ENCODE data around the gene FBXO9. TPM values are rescaled to one million over a fixed set of nuclear protein-coding genes. Genes with fewer than 3 reads are reported as not detected.

The FBXO9 gene
- polyA plus RNA-seq, 2 of the 4 experiments (the other 2 are of a cell fraction), result 32.1 to 67.6 TPM

DNA sequence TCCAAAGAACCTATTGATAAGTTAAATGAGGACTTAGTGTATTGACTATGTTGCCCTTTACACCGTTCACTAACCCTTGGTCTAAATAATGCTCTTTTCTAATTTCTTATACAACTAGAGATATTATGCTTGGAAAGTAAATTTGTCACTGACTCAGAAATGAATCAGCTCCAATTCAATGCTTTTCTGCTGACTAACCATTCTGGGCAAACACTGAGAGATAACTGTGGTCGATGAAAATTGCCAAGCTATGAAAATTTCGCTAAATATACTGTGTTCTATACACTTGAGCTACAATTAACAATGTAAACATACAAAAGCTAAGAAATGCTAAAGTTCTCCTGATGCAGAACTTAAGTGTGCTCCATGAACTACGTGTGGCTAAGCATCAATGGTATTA, 23.1 kb upstream of the FBXO9 start:
- WGBS (ENCODE audit: missing lambda C conversion rate), result 5% methylated on average over 4 of the region's 4 CpGs
- peak; percentile 7 to 16 for DNase-seq (ENCODE audit: low read depth in 1 of 2, low spot score in 1 of 2)
- Histone ChIP-seq H3K4me1 (peaks cover 27% of the 10 kb centered on the region), H3K27ac (peak overlapping the region in 1 of 2 experiments; percentile 17; a peak in 1 of 6 replicates), H3K9me3 (no peaks in the 10 kb centered on the region), H3K4me3 (no peak overlapping the region), H3K4me2 (peak overlapping the region; percentile 66)
- POLR2A ChIA-PET, result no interaction called here
- peak; percentile 50 to 72; a peak in 3 of 6 replicates for ATAC-seq
- peak; percentile 13 for FAIRE-seq
- CTCF ChIA-PET, result interaction anchor here (0.6 to 3.0 kb wide), 2 partner anchors 10 to 46 kb away, joined by 3 to 14 read pairs; partner anchors contain the start of gene GSTA4
- TF ChIP-seq, protein P1, sequence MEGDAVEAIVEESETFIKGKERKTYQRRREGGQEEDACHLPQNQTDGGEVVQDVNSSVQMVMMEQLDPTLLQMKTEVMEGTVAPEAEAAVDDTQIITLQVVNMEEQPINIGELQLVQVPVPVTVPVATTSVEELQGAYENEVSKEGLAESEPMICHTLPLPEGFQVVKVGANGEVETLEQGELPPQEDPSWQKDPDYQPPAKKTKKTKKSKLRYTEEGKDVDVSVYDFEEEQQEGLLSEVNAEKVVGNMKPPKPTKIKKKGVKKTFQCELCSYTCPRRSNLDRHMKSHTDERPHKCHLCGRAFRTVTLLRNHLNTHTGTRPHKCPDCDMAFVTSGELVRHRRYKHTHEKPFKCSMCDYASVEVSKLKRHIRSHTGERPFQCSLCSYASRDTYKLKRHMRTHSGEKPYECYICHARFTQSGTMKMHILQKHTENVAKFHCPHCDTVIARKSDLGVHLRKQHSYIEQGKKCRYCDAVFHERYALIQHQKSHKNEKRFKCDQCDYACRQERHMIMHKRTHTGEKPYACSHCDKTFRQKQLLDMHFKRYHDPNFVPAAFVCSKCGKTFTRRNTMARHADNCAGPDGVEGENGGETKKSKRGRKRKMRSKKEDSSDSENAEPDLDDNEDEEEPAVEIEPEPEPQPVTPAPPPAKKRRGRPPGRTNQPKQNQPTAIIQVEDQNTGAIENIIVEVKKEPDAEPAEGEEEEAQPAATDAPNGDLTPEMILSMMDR (IDR thresholded peaks at IDR 0.05), result no peak
- TF ChIP-seq HOXB13 (CRISPR knock-in tag; IDR thresholded peaks at IDR 0.05; ENCODE audit: low read depth) (no peak), NR3C1 (IDR thresholded peaks at IDR 0.05) (no peak), GATA3 (IDR thresholded peaks at IDR 0.05; ENCODE audit: borderline replicate concordance) (peak; percentile 54; the same call in 1 of the 2 replicates), MAZ (IDR thresholded peaks at IDR 0.05; ENCODE audit: borderline replicate concordance, low read depth, low read length) (no peak), BHLHE40 (IDR thresholded peaks at IDR 0.05; ENCODE audit: low read depth, low read length) (no peak), MAFK (IDR thresholded peaks at IDR 0.05; ENCODE audit: partially characterized antibody) (peak; percentile 96), ZFP36 (IDR thresholded peaks at IDR 0.05; ENCODE audit: borderline replicate concordance, partially characterized antibody) (no peak), FOSB (CRISPR knock-in tag; IDR thresholded peaks at IDR 0.05) (no peak), JUNB (IDR thresholded peaks at IDR 0.05) (peak; percentile 79), POLR2AphosphoS2 (conservative IDR thresholded peaks at IDR 0.05; ENCODE audit: low read length) (no peak), FOSL2 (IDR thresholded peaks at IDR 0.05) (peak; percentile 70), FOSL2 (CRISPR knock-in tag; IDR thresholded peaks at IDR 0.05) (peak; percentile 77), CEBPB (IDR thresholded peaks at IDR 0.05) (no peak), HEYL (CRISPR knock-in tag; IDR thresholded peaks at IDR 0.05) (no peak), PHF8 (IDR thresholded peaks at IDR 0.05; ENCODE audit: borderline replicate concordance, low read depth) (no peak), MYC (IDR thresholded peaks at IDR 0.05; ENCODE audit: borderline replicate concordance, low read length) (no peak)
- TF ChIP-seq, protein P2, sequence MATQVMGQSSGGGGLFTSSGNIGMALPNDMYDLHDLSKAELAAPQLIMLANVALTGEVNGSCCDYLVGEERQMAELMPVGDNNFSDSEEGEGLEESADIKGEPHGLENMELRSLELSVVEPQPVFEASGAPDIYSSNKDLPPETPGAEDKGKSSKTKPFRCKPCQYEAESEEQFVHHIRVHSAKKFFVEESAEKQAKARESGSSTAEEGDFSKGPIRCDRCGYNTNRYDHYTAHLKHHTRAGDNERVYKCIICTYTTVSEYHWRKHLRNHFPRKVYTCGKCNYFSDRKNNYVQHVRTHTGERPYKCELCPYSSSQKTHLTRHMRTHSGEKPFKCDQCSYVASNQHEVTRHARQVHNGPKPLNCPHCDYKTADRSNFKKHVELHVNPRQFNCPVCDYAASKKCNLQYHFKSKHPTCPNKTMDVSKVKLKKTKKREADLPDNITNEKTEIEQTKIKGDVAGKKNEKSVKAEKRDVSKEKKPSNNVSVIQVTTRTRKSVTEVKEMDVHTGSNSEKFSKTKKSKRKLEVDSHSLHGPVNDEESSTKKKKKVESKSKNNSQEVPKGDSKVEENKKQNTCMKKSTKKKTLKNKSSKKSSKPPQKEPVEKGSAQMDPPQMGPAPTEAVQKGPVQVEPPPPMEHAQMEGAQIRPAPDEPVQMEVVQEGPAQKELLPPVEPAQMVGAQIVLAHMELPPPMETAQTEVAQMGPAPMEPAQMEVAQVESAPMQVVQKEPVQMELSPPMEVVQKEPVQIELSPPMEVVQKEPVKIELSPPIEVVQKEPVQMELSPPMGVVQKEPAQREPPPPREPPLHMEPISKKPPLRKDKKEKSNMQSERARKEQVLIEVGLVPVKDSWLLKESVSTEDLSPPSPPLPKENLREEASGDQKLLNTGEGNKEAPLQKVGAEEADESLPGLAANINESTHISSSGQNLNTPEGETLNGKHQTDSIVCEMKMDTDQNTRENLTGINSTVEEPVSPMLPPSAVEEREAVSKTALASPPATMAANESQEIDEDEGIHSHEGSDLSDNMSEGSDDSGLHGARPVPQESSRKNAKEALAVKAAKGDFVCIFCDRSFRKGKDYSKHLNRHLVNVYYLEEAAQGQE (IDR thresholded peaks at IDR 0.05), result no peak
- TF ChIP-seq, protein P3, sequence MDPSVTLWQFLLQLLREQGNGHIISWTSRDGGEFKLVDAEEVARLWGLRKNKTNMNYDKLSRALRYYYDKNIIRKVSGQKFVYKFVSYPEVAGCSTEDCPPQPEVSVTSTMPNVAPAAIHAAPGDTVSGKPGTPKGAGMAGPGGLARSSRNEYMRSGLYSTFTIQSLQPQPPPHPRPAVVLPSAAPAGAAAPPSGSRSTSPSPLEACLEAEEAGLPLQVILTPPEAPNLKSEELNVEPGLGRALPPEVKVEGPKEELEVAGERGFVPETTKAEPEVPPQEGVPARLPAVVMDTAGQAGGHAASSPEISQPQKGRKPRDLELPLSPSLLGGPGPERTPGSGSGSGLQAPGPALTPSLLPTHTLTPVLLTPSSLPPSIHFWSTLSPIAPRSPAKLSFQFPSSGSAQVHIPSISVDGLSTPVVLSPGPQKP (IDR thresholded peaks at IDR 0.05; ENCODE audit: low read depth, low read length), result no peak
- TF ChIP-seq, protein P4, sequence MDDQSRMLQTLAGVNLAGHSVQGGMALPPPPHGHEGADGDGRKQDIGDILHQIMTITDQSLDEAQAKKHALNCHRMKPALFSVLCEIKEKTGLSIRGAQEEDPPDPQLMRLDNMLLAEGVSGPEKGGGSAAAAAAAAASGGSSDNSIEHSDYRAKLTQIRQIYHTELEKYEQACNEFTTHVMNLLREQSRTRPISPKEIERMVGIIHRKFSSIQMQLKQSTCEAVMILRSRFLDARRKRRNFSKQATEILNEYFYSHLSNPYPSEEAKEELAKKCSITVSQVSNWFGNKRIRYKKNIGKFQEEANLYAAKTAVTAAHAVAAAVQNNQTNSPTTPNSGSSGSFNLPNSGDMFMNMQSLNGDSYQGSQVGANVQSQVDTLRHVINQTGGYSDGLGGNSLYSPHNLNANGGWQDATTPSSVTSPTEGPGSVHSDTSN (IDR thresholded peaks at IDR 0.05), result no peak
- TF ChIP-seq, protein P5, sequence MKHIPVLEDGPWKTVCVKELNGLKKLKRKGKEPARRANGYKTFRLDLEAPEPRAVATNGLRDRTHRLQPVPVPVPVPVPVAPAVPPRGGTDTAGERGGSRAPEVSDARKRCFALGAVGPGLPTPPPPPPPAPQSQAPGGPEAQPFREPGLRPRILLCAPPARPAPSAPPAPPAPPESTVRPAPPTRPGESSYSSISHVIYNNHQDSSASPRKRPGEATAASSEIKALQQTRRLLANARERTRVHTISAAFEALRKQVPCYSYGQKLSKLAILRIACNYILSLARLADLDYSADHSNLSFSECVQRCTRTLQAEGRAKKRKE (CRISPR knock-in tag; IDR thresholded peaks at IDR 0.05; ENCODE audit: low read depth), result no peak
- TF ChIP-seq, protein P6, sequence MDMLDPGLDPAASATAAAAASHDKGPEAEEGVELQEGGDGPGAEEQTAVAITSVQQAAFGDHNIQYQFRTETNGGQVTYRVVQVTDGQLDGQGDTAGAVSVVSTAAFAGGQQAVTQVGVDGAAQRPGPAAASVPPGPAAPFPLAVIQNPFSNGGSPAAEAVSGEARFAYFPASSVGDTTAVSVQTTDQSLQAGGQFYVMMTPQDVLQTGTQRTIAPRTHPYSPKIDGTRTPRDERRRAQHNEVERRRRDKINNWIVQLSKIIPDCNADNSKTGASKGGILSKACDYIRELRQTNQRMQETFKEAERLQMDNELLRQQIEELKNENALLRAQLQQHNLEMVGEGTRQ (IDR thresholded peaks at IDR 0.05), result no peak
